ENCODE data around the gene ULK3.

ULK3 gene

GRCh38 chr15:74856537-74856936 lies 13.6 kb upstream of the ULK3 start:
- TF ChIP-seq GATA3 (IDR thresholded peaks at IDR 0.05; ENCODE audit: low read depth, low read length) (no peak), GATA2 (IDR thresholded peaks at IDR 0.05; ENCODE audit: low read depth, low read length) (no peak)

- TF ChIP-seq GATA3 (IDR thresholded peaks at IDR 0.05; ENCODE audit: low read depth, low read length) (no peak), GATA2 (IDR thresholded peaks at IDR 0.05; ENCODE audit: low read depth, low read length) (no peak)
Observed at GRCh38 chr15:74855857-74856256, 12.9 kb upstream of the ULK3 start.

- no peak for TF ChIP-seq GATA2 (IDR thresholded peaks at IDR 0.05; ENCODE audit: low read depth, low read length)
- TF ChIP-seq GATA3 (IDR thresholded peaks at IDR 0.05; ENCODE audit: low read depth, low read length): no peak
Observed at GRCh38 chr15:74854453-74855022, 11.6 kb upstream of the ULK3 start.

- TF ChIP-seq GATA2 (IDR thresholded peaks at IDR 0.05; ENCODE audit: low read depth, low read length) (no peak), GATA3 (IDR thresholded peaks at IDR 0.05; ENCODE audit: low read depth, low read length) (no peak)
Observed at GRCh38 chr15:74851960-74852359, 9.0 kb upstream of the ULK3 start.

GRCh38 chr15:74850393-74850792 lies 7.4 kb upstream of the ULK3 start:
- TF ChIP-seq GATA2 (IDR thresholded peaks at IDR 0.05; ENCODE audit: low read depth, low read length) (no peak), GATA3 (IDR thresholded peaks at IDR 0.05; ENCODE audit: low read depth, low read length) (no peak)

GRCh38 chr15:74847432-74847831 lies 4.5 kb upstream of the ULK3 start:
- TF ChIP-seq GATA2 (IDR thresholded peaks at IDR 0.05; ENCODE audit: low read depth, low read length) (no peak), GATA3 (IDR thresholded peaks at IDR 0.05; ENCODE audit: low read depth, low read length) (no peak)

GRCh38 chr15:74845581-74845980 lies 2.6 kb upstream of the ULK3 start:
- TF ChIP-seq GATA3 (IDR thresholded peaks at IDR 0.05; ENCODE audit: low read depth, low read length): no peak
- TF ChIP-seq GATA2 (IDR thresholded peaks at IDR 0.05; ENCODE audit: low read depth, low read length): no peak

- TF ChIP-seq GATA3 (IDR thresholded peaks at IDR 0.05; ENCODE audit: low read depth, low read length): no peak
Observed at GRCh38 chr15:74845208-74845568, 2.2 kb upstream of the ULK3 start.

- no peak for TF ChIP-seq GATA2 (IDR thresholded peaks at IDR 0.05; ENCODE audit: low read depth, low read length)
- no peak for TF ChIP-seq GATA3 (IDR thresholded peaks at IDR 0.05; ENCODE audit: low read depth, low read length)
Observed at GRCh38 chr15:74844319-74845207, 1.6 kb upstream of the ULK3 start.

- TF ChIP-seq GATA3 (IDR thresholded peaks at IDR 0.05; ENCODE audit: low read depth, low read length): no peak
- no peak for TF ChIP-seq GATA2 (IDR thresholded peaks at IDR 0.05; ENCODE audit: low read depth, low read length)
Observed at GRCh38 chr15:74843891-74844299, 939 bp upstream of the ULK3 start.

GRCh38 chr15:74843445-74843828 lies 481 bp upstream of the ULK3 start:
- TF ChIP-seq GATA3 (IDR thresholded peaks at IDR 0.05; ENCODE audit: low read depth, low read length) (no peak), GATA2 (IDR thresholded peaks at IDR 0.05; ENCODE audit: low read depth, low read length) (no peak)

- TF ChIP-seq GATA3 (IDR thresholded peaks at IDR 0.05; ENCODE audit: low read depth, low read length) (no peak), GATA2 (IDR thresholded peaks at IDR 0.05; ENCODE audit: low read depth, low read length) (no peak)
Observed at GRCh38 chr15:74841891-74842373, 1.0 kb downstream of the ULK3 start.

GRCh38 chr15:74840851-74841775 lies 1.8 kb downstream of the ULK3 start:
- TF ChIP-seq GATA3 (IDR thresholded peaks at IDR 0.05; ENCODE audit: low read depth, low read length) (no peak), GATA2 (IDR thresholded peaks at IDR 0.05; ENCODE audit: low read depth, low read length) (no peak)

Data from SH-SY5Y (cell line).